SU-DHL-6 (cell line): ENCODE results near the gene CTNS.

Source experiments
- CTCF ChIP-seq: fragments of 200-600 bp; sonication (generic); IDR thresholded peaks from one replicate; pipeline ENCODE4 v1.5.1; 2017; ENCODE audit warnings: antibody characterized with exemption, mild to moderate bottlenecking, low read length, moderate library complexity; ENCODE audit not compliant: insufficient read depth, poor library complexity, severe bottlenecking
- EZH2phosphoT487 ChIP-seq: fragments of 200-600 bp; sonication (generic), shearing (Covaris generic); conservative IDR thresholded peaks from 2 replicates; pipeline ENCODE4 v1.6.1; 2018; ENCODE audit warnings: mild to moderate bottlenecking, antibody characterized with exemption, low read length, moderate library complexity, mixed read lengths

GRCh38 chr17:3693141-3693540 is 56.6 kb downstream of the CTNS start:
- TF ChIP-seq CTCF (no peak), EZH2phosphoT487 (no peak)
